ENCODE results near the gene MPP2.

GRCh38 chr17:43864161-43864984, 43.0 kb downstream of the MPP2 start:
- TF ChIP-seq EZH2phosphoT487 (IDR thresholded peaks at IDR 0.05; ENCODE audit: insufficient read depth, low read depth) = no peak
- no peak for TF ChIP-seq EZH2 (IDR thresholded peaks at IDR 0.05; ENCODE audit: insufficient read depth, poor library complexity, severe bottlenecking)

Data from GM23248 (cell line).